ENCODE measurements around the gene KCTD14. TPM values are rescaled to one million over a fixed set of nuclear protein-coding genes. Genes with fewer than 3 reads are reported as not detected.
"Not testable (repeated sequence)": the region's sequence is repeated elsewhere in the genome, so short reads cannot be mapped to it uniquely, and the experiment has no call there.

The KCTD14 gene
- total RNA-seq, 4 donors from 2014 or later = 11.6 to 23.7 (median 14.4) TPM

DNA sequence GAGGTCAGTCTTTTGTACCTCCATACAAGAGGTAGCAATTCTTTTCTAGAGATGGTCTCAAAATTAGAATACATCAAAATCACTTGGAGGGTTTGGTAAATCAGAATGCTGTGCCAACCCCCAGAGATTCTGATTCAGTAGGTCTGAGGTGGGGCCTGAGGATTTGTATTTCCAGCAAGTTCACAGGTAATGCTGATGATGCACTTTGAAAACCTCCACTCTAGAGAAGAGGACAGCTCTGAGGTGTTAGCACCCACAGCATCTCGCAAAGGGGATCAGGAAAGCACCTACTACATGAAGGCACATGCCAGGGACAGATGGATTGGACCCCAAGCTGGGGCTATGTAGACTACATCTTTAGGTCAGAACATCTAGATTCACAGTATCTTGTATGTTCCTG is 7.2 kb downstream of the KCTD14 start:
- H3K4me1 ChIP-seq = peaks cover 0 to 10% of the 10 kb centered on the region in 2 donors
- H3K9me3 ChIP-seq = no peaks in the 10 kb centered on the region
- no peak overlapping the region for H3K27ac ChIP-seq
- intact Hi-C loops (cut with DNase I) = no loop called here
- peaks cover 0 to 2% of the 10 kb centered on the region in 2 donors for H3K36me3 ChIP-seq
- no peak for DNase-seq
- no peaks in the 10 kb centered on the region for H3K27me3 ChIP-seq
- WGBS, 2 donors = 88 to 92% methylated on average over 1 of the region's 1 CpG
- H3K4me3 ChIP-seq (replicated peaks in 1 of 3) = no peak overlapping the region
- no peak for TF ChIP-seq POLR2A (IDR thresholded peaks at IDR 0.05)
- TF ChIP-seq, protein P1, sequence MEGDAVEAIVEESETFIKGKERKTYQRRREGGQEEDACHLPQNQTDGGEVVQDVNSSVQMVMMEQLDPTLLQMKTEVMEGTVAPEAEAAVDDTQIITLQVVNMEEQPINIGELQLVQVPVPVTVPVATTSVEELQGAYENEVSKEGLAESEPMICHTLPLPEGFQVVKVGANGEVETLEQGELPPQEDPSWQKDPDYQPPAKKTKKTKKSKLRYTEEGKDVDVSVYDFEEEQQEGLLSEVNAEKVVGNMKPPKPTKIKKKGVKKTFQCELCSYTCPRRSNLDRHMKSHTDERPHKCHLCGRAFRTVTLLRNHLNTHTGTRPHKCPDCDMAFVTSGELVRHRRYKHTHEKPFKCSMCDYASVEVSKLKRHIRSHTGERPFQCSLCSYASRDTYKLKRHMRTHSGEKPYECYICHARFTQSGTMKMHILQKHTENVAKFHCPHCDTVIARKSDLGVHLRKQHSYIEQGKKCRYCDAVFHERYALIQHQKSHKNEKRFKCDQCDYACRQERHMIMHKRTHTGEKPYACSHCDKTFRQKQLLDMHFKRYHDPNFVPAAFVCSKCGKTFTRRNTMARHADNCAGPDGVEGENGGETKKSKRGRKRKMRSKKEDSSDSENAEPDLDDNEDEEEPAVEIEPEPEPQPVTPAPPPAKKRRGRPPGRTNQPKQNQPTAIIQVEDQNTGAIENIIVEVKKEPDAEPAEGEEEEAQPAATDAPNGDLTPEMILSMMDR (IDR thresholded peaks at IDR 0.05) = no peak

DNA sequence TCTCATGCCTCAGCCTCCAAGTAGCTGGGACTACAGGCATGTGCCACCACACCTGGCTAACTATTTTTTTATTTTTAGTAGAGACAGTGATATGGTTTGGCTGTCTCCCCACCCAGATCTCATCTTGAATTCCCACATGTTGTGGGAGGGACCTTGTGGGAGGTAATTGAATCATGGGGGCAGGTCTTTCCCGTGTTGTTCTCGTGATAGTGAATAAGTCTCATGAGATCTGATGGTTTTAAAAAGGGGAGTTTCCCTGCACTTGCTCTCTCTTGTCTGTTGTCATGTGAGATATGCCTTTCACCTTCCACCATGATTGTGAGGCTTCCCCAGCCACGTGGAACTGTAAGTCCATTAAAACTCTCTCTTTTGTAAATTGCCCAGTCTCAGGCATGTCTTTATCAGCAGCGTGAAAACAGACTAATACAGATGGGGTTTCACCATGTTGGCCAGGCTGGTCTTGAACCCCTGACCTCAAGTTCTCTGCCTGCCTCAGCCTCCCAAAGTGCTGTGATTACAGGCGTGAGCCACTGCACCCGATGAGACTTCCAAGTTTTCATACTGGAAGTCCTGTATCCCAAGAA is 8.0 kb downstream of the KCTD14 start:
- 70 to 87% methylated on average over 6 of the region's 6 CpGs for WGBS, 2 donors
- H3K27me3 ChIP-seq; intact Hi-C loops (cut with DNase I); H3K36me3 ChIP-seq; H3K4me1 ChIP-seq; DNase-seq; H3K9me3 ChIP-seq; H3K4me3 ChIP-seq (replicated peaks in 1 of 3); H3K27ac ChIP-seq: not testable (repeated sequence)

DNA sequence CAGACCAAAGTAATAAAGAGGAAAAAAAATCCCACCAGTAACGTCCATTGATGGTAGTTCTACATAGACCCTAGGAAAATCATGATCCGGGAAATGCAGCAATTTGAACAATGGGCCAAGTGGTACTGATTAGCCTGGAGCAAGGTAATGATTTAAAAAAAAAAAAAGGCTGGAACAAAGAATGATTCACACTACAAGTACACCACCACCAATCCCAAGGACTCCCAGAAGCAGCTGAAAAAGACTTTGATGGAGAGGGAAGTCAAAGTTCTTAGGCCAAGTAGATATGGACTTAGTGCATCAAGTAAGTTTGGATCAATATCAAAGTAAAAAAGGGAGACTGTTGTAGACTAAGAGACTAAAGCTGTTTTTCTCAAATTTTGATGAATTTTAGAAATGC is 11.8 kb downstream of the KCTD14 start:
- no peak overlapping the region for H3K4me3 ChIP-seq (replicated peaks in 1 of 3)
- peaks cover 0 to 2% of the 10 kb centered on the region in 2 donors for H3K36me3 ChIP-seq
- no peaks in the 10 kb centered on the region for H3K27me3 ChIP-seq
- no peak for DNase-seq
- peaks cover 0 to 5% of the 10 kb centered on the region in 2 donors for H3K4me1 ChIP-seq
- no peaks in the 10 kb centered on the region for H3K9me3 ChIP-seq
- 88 to 89% methylated on average over 2 of the region's 2 CpGs for whole genome bisulfite sequencing, 2 donors
- H3K27ac ChIP-seq = no peak overlapping the region
- TF ChIP-seq, protein P1 (IDR thresholded peaks at IDR 0.05) = no peak
- TF ChIP-seq POLR2A (IDR thresholded peaks at IDR 0.05) = no peak
- intact Hi-C loops (cut with DNase I) = no loop called here

DNA sequence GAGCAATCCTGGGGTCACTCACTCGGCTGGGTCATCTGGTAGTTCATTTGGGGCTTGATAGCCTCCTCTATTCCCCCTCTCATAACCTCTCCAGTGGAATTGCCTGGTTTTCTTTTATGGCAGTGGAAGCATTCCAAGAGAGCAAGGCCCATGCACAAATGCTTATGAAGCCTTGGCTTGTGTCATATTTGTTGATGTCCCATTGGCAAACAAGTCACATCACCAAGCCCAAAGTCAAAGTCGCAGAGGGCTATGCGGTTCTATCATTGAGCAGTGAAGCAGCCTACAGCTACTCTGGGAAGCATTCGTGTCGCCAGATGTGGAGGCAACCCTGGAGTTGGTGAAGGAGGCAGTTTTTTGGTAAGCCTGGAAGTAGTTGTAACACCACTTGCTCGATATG is 12.3 kb downstream of the KCTD14 start:
- 95 to 96% methylated on average over 6 of the region's 6 CpGs for WGBS, 2 donors
- no peaks in the 10 kb centered on the region for H3K9me3 ChIP-seq
- H3K27ac ChIP-seq = no peak overlapping the region
- H3K27me3 ChIP-seq = no peaks in the 10 kb centered on the region
- intact Hi-C loops (cut with DNase I) = no loop called here
- no peak overlapping the region for H3K4me3 ChIP-seq (replicated peaks in 1 of 3)
- H3K4me1 ChIP-seq = peaks cover 0 to 5% of the 10 kb centered on the region in 2 donors
- no peak for DNase-seq
- no peaks in the 10 kb centered on the region for H3K36me3 ChIP-seq
- no peak for TF ChIP-seq POLR2A (IDR thresholded peaks at IDR 0.05)
- TF ChIP-seq, protein P1 (IDR thresholded peaks at IDR 0.05) = no peak

DNA sequence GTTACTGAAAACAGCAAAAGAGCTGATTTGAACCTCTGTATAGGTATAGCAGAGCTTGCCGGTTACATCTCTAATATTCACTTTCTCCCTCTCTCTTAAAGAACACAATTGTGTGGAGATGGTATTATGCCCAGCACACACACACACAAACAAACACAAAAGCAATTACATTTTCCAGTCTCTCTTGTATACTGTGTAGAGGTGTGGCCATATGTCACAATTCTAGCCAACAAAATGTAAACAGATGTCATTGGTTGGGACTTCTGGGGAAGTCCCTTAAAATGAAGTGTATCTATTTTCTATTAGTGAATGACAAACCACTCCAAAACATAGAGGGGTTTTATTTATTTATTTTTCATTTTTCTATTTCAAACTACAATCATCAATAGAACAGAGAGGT is 12.8 kb downstream of the KCTD14 start:
- no peaks in the 10 kb centered on the region for H3K36me3 ChIP-seq
- intact Hi-C loops (cut with DNase I) = no loop called here
- no peaks in the 10 kb centered on the region for H3K27me3 ChIP-seq
- DNase-seq = no peak
- H3K27ac ChIP-seq = no peak overlapping the region
- H3K4me1 ChIP-seq = peaks cover 0 to 5% of the 10 kb centered on the region in 2 donors
- H3K9me3 ChIP-seq = no peaks in the 10 kb centered on the region
- no peak for TF ChIP-seq POLR2A (IDR thresholded peaks at IDR 0.05)
- TF ChIP-seq, protein P1 (IDR thresholded peaks at IDR 0.05) = no peak
- 95 to 100% methylated on average over 1 of the region's 1 CpG for WGBS, 2 donors
- H3K4me3 ChIP-seq (replicated peaks in 1 of 3) = no peak overlapping the region
